Ovary (tissue), 9 donors: Measurements from ENCODE around the gene LAMC3. TPM values are rescaled to one million over a fixed set of nuclear protein-coding genes. Genes with fewer than 3 reads are reported as not detected.

Experiments
- DNase-seq, 5 donors: peaks; one replicate each; pipeline ENCODE4 v3.0.0-alpha.2; 2019 to 2020
- H3K27ac ChIP-seq, 2 donors: fragments of 200-600 bp; one replicate each; pipeline versions ENCODE4 v1.5.1 to v1.8.0; 2019 to 2022
- H3K27me3 ChIP-seq: fragments of 200-600 bp; one replicate; pipeline ENCODE4 v1.8.0; 2022
- H3K36me3 ChIP-seq: fragments of 200-600 bp; sonication (generic); one replicate; pipeline ENCODE4 v1.5.1; 2019
- H3K4me1 ChIP-seq: one replicate; pipeline ENCODE4 v1.8.1; 2013; ENCODE audit warnings: mild to moderate bottlenecking, moderate library complexity; ENCODE audit not compliant: insufficient read depth
- H3K4me3 ChIP-seq: fragments of 200-600 bp; sonication (generic); one replicate; pipeline ENCODE4 v1.5.1; 2017
- H3K9me3 ChIP-seq, 2 donors: fragments of 200-600 bp in 1 of 2; sonication (generic) in 1 of 2; one replicate each; pipeline versions ENCODE4 v1.5.1 to v1.8.1; 2013 to 2019; ENCODE audit warnings: mild to moderate bottlenecking in 1 of 2, moderate library complexity in 1 of 2
- EP300 ChIP-seq: sonication (generic); formaldehyde crosslinking; IDR thresholded peaks from one replicate; pipeline ENCODE4 v1.6.1; 2017; ENCODE audit warnings: antibody characterized with exemption
- POLR2A ChIP-seq: fragments of 450-650 bp; IDR thresholded peaks from one replicate; pipeline ENCODE4 v1.6.1; 2017; ENCODE audit warnings: antibody characterized with exemption, mild to moderate bottlenecking, moderate library complexity
- WGBS, 3 donors: extraction: QIAGEN DNeasy Blood & Tissue Kit in 1 of 3; methylation state at CpG; one replicate each; pipeline versions ENCODE4 v1.1.5 to v1.1.7; 2013 to 2017; 5-methylcytosine and 5-hydroxymethylcytosine counted together
- intact Hi-C, 4 donors: fragments of 100-400 bp; cut with DNase I; formaldehyde crosslinking; loops; one replicate each; pipeline versions ENCODE4 v1.11.0 to v1.15.1; 2022 to 2023
- polyA plus RNA-seq, 2 donors: library from polyadenylated mRNA; stranded (reverse); fragments of 200-250 nt in 1 of 2; fragments of 350-450 nt in 1 of 2; fragmentation: Illumina TruSeq in 1 of 2; extraction: RNeasy Lipid Tissue Mini Kit (QIAGEN cat#74804) in 1 of 2; gene quantifications; one replicate each; pipeline ENCODE4 v1.2.3, GENCODE V29; 2013 to 2014
- total RNA-seq, 7 donors: library from RNA; depleted of rRNA in 2 of 7; stranded (reverse); fragments of >200 nt in 2 of 7; fragmentation: NEBNext Ultra II Directional in 3 of 7; extraction: Animal tissue kit (Norgen Biotek cat#: 25700) in 3 of 7; gene quantifications; one replicate each; pipeline versions ENCODE4 v1.1.0 to v1.2.4, GENCODE V29; 2016 to 2023
- TF ChIP-seq, protein P1 (sequence below), 3 donors: fragments of 450-650 bp in 2 of 3; fragments of 200-600 bp in 1 of 3; IDR thresholded peaks; one replicate each; pipeline versions ENCODE4 v1.5.1 to v1.8.0; 2016 to 2022; ENCODE audit warnings: antibody characterized with exemption in 3 of 3, mild to moderate bottlenecking in 1 of 3
- donor health status: DM: no; HTN: no; CAD: no; lungs with moderate emphysema.
- donor health status: DM: no; HTN: no; CAD: no.
- donor health status: Bipolar disorder and iron deficiency.
- donor health status: DM: yes; HTN: yes; CAD: no.
- donor health status: DM: no; HTN: no; CAD: no.
- donor health status: DM: yes; HTN: yes; CAD: no.

The LAMC3 gene
- total and polyA plus RNA-seq, 9 donors, result 0.48 to 5.7 (median 1.8) TPM

DNA sequence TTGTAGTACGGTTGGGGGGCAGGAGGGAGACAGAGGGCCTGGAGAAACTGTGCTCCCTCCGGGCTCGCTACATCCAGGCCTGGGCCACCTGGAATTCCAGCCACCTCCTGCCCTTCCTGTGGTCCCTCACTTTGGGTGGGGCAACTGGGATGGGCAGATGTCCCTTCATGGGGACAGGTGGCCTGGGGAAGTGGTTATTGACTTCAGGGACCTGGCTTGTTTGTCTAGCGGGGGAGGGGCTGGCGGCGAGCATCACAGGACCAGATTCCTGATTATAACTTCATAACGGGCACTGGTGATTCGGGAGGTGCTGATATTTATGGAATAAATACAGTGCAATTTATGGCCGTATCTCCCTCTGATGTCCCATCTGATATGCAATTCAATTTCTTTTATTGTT, 20.1 kb upstream of the LAMC3 start:
- no peak overlapping the region for H3K27ac ChIP-seq
- H3K4me1 ChIP-seq, result no peaks in the 10 kb centered on the region
- 73 to 80% (median 74%) methylated on average over 9 of the region's 9 CpGs for WGBS, 3 donors
- H3K36me3 ChIP-seq, result no peaks in the 10 kb centered on the region
- H3K27me3 ChIP-seq, result no peaks in the 10 kb centered on the region
- TF ChIP-seq POLR2A, result no peak
- TF ChIP-seq, protein P1, sequence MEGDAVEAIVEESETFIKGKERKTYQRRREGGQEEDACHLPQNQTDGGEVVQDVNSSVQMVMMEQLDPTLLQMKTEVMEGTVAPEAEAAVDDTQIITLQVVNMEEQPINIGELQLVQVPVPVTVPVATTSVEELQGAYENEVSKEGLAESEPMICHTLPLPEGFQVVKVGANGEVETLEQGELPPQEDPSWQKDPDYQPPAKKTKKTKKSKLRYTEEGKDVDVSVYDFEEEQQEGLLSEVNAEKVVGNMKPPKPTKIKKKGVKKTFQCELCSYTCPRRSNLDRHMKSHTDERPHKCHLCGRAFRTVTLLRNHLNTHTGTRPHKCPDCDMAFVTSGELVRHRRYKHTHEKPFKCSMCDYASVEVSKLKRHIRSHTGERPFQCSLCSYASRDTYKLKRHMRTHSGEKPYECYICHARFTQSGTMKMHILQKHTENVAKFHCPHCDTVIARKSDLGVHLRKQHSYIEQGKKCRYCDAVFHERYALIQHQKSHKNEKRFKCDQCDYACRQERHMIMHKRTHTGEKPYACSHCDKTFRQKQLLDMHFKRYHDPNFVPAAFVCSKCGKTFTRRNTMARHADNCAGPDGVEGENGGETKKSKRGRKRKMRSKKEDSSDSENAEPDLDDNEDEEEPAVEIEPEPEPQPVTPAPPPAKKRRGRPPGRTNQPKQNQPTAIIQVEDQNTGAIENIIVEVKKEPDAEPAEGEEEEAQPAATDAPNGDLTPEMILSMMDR (IDR thresholded peaks at IDR 0.05), result no peak
- TF ChIP-seq EP300, result no peak
- H3K4me3 ChIP-seq, result no peak overlapping the region
- H3K9me3 ChIP-seq, result no peaks in the 10 kb centered on the region
- no peak for DNase-seq
- intact Hi-C loops, result no loop called here

DNA sequence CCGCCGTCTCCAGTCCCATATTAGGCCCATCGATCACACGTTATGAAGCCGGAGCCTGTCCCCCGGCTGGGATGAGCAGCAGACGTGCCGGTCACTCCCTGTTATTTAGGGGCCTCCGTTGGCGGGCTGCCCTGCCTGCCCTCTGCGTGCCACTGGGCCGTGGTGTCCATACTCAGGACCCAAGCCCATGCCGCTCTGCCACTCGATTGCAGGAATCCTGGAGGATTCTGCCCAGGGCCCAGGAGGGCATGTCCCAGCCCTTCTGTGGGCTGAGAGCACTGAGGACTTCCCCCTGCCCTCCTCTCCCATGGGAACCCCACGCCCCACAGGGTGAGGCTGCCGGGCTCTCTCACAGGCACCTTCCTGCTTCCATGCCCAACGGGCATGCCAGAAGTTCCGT, 19.6 kb upstream of the LAMC3 start:
- Histone ChIP-seq H3K9me3 (no peaks in the 10 kb centered on the region), H3K27ac (no peak overlapping the region), H3K36me3 (no peaks in the 10 kb centered on the region), H3K4me3 (no peak overlapping the region), H3K27me3 (no peaks in the 10 kb centered on the region), H3K4me1 (no peaks in the 10 kb centered on the region)
- intact Hi-C loops, result no loop called here
- no peak for DNase-seq
- TF ChIP-seq POLR2A (no peak), EP300 (no peak)
- TF ChIP-seq, protein P1 (IDR thresholded peaks at IDR 0.05), result no peak
- WGBS, 3 donors, result 88 to 89% (median 88%) methylated on average over 17 to 18 of the region's 18 CpGs

DNA sequence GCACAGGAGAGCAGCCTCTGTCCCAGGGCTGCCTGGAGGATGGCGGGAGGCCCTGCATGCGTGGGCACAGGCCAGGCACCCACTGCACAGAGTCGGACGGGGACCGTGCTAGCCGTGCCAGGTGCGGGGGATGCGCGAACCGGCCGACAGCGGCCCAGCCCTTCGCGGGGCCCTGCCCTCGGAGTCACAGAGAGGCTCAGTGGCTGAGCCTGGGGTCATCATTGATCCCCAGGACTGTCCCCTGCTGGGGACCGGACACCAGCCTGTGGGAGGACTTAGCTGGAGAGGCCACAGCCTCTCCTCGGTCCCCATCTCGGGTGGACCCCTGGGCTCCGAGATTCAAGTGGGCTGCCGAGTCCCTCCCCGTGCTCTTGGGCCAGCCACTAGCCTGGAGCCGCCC, 19.1 kb upstream of the LAMC3 start:
- WGBS, 3 donors, result 84 to 90% (median 87%) methylated on average over 22 of the region's 22 CpGs
- TF ChIP-seq EP300 (no peak), POLR2A (no peak)
- TF ChIP-seq, protein P1 (IDR thresholded peaks at IDR 0.05), result no peak
- H3K36me3 ChIP-seq, result no peaks in the 10 kb centered on the region
- no peaks in the 10 kb centered on the region for H3K9me3 ChIP-seq
- no peak for DNase-seq
- no peaks in the 10 kb centered on the region for H3K4me1 ChIP-seq
- intact Hi-C loops, result no loop called here
- no peak overlapping the region for H3K27ac ChIP-seq
- no peaks in the 10 kb centered on the region for H3K27me3 ChIP-seq
- no peak overlapping the region for H3K4me3 ChIP-seq

DNA sequence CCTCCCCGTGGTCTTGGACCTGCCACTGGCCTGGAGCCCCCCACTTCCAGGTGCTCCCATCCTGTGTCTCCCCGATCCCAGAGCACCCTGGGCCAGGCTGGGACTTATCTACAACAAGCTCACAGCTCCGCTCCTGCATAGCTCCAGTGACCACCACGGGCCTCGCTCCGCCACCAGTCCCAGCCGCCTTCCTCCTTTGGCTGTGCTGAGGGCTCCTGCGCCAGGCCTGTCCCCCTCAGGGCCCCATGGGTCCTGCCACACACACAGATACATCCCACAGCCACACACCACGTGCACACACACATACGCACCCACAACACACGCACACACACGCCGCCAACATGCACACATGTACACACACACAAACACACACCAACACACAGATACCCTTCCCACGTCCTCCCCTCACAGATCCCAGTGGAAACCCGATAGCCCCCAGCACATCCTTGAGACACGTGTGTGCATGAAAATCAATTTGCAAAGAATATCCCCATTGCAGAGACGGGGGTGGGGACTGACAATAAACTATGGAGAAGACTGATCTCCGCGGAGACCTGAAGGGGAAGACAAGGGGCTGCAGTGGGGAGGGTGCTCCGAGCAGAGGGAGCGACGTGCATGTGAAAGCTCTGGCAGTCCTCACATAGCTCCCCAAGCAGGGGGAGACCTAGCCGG, 18.5 kb upstream of the LAMC3 start:
- Histone ChIP-seq H3K36me3 (no peaks in the 10 kb centered on the region), H3K27me3 (no peaks in the 10 kb centered on the region), H3K4me3 (no peak overlapping the region), H3K27ac (no peak overlapping the region), H3K9me3 (no peaks in the 10 kb centered on the region), H3K4me1 (no peaks in the 10 kb centered on the region)
- WGBS, 3 donors, result 55 to 62% (median 61%) methylated on average over 23 of the region's 23 CpGs
- TF ChIP-seq POLR2A, result no peak
- TF ChIP-seq, protein P1 (IDR thresholded peaks at IDR 0.05), result no peak
- TF ChIP-seq EP300, result no peak
- DNase-seq, result no peak
- intact Hi-C loops, result no loop called here
